ENCODE data around the gene HGS. TPM values are rescaled to one million over a fixed set of nuclear protein-coding genes. Genes with fewer than 3 reads are reported as not detected.

The HGS gene
- total RNA-seq, 4 donors from 2014 or later = 48.2 to 86.8 (median 84.0) TPM

DNA sequence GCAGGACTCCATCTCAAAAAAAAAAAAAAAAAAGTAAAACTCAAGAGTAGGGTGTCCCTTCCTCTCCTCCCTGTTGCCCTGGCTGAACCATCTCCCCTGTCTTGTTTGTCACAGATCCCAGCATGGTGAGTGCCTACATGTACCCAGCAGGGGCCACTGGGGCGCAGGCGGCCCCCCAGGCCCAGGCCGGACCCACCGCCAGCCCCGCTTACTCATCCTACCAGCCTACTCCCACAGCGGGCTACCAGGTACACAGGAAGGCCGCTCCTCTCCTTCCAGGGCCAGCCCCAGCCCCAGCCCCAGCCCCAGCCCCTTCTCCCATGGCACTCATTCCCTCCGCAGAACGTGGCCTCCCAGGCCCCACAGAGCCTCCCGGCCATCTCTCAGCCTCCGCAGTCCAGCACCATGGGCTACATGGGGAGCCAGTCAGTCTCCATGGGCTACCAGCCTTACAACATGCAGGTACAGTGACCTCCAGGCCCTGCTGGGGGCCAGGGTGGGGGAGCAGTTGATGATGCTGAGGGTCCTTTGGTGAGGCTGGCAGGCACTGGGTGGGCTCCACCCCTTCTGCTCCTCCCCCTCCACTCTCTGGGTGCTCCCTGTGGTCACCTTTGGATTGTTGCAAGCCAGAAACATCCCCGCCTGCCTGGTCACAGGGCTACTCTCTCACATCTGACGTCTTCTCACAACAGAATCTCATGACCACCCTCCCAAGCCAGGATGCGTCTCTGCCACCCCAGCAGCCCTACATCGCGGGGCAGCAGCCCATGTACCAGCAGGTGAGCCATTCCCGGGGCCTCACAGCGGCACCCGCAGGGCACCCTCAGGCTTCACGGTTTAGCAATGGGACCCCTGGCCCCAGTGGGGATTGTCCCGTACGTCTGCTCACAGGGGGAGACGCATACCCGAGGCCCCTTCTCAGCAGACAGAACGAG is 16.8 kb downstream of the HGS start:
- Histone ChIP-seq H3K4me1 (peaks cover 25 to 42% (median 30%) of the 10 kb centered on the region in 3 donors), H3K27me3 (no peaks in the 10 kb centered on the region), H3K36me3 (peaks cover 35 to 75% (median 50%) of the 10 kb centered on the region in 3 donors), H3K27ac (no peak overlapping the region), H3K9me3 (no peaks in the 10 kb centered on the region), H3K4me3 (peak overlapping the region in 1 of 4 donors; percentile 63)
- DNase-seq = no peak
- 83 to 88% methylated on average over 12 of the region's 25 CpGs for WGBS, 2 donors
- no peak for TF ChIP-seq POLR2A (IDR thresholded peaks at IDR 0.05)
- TF ChIP-seq, protein P1, sequence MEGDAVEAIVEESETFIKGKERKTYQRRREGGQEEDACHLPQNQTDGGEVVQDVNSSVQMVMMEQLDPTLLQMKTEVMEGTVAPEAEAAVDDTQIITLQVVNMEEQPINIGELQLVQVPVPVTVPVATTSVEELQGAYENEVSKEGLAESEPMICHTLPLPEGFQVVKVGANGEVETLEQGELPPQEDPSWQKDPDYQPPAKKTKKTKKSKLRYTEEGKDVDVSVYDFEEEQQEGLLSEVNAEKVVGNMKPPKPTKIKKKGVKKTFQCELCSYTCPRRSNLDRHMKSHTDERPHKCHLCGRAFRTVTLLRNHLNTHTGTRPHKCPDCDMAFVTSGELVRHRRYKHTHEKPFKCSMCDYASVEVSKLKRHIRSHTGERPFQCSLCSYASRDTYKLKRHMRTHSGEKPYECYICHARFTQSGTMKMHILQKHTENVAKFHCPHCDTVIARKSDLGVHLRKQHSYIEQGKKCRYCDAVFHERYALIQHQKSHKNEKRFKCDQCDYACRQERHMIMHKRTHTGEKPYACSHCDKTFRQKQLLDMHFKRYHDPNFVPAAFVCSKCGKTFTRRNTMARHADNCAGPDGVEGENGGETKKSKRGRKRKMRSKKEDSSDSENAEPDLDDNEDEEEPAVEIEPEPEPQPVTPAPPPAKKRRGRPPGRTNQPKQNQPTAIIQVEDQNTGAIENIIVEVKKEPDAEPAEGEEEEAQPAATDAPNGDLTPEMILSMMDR (IDR thresholded peaks at IDR 0.05) = no peak
- intact Hi-C loops (cut with DNase I) = no loop called here

DNA sequence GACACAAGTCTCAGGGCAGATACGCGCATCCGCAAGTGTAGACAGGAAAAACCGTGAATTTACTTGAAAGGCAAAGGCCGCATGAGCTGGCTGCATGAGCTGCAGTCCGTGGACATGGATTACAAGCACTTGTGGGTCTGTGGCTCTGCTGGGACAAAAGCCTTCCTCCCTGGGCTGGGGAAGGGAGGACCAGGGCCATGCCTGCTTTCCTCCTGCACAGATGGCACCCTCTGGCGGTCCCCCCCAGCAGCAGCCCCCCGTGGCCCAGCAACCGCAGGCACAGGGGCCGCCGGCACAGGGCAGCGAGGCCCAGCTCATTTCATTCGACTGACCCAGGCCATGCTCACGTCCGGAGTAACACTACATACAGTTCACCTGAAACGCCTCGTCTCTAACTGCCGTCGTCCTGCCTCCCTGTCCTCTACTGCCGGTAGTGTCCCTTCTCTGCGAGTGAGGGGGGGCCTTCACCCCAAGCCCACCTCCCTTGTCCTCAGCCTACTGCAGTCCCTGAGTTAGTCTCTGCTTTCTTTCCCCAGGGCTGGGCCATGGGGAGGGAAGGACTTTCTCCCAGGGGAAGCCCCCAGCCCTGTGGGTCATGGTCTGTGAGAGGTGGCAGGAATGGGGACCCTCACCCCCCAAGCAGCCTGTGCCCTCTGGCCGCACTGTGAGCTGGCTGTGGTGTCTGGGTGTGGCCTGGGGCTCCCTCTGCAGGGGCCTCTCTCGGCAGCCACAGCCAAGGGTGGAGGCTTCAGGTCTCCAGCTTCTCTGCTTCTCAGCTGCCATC is 17.7 kb downstream of the HGS start:
- peak overlapping the region in 3 of 4 donors; percentile 95 to 97 (median 96) for H3K27ac ChIP-seq
- DNase-seq = no peak

DNA sequence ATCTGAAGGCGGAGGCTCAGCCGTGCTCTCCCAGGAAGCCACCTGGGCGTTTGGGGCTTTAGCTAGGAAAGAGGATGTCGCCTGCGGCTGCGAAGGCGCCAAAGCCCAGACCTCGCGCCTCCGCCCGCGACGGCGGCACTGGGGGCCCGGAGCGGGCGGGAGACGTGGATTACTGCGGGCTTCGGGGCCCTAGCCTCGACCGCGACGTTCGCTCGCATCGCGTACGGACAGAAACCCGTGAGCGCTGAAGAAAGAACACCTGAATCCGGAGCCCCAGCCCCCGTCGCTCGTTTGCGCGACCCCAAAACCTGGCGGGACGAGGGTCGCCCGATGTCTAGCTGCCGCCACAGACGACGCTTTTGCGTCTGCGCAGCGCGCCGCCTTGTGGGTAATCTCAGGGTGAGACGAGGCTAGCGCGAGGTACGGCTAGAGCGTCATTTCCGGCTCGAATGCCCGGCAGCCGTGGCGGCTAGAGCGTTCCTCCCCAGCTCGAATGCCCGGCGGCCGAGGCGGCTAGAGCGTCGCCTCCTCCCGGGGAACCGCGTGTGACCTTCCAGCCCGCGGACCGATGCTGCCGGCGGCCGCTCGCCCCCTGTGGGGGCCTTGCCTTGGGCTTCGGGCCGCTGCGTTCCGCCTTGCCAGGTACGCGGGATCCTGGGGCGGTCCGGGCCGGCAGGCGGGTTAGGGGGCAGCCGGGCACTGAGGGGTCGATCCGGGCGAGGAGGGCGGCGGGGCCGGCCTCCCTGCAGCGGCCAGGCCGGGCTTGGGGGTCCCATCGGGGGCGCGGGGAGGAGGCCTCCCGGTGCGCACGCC is 19.3 kb downstream of the HGS start, which contains the start of gene MRPL12:
Gene MRPL12, plus strand, starts transcription at position 434 of the 813 bp plus-strand sequence. Its CDS starts 135 bp downstream, at position 569.
- Histone ChIP-seq H3K27me3 (no peaks in the 10 kb centered on the region), H3K4me1 (peaks cover 25 to 42% (median 30%) of the 10 kb centered on the region in 3 donors), H3K27ac (peak within 1 kb of the TSS; percentile 93 to 97 (median 96)), H3K4me3 (peak within 1 kb of the TSS; percentile 63 to 97 (median 95)), H3K9me3 (no peaks in the 10 kb centered on the region), H3K36me3 (peaks cover 31 to 75% (median 45%) of the 10 kb centered on the region in 3 donors)
- peak in 2 of 4 donors; percentile 74 to 90 for TF ChIP-seq POLR2A (IDR thresholded peaks at IDR 0.05)
- TF ChIP-seq, protein P1 (IDR thresholded peaks at IDR 0.05) = peak in 4 of 6 experiments; percentile 25 to 58 (median 38)
- peak; percentile 48 for DNase-seq
- WGBS, 2 donors = no CpG with 5 or more reads among the region's 102 CpGs
- intact Hi-C loops (cut with DNase I) = no loop called here

More for the DNA sequence above, 17.7 kb downstream of the HGS start:
- intact Hi-C loops (cut with DNase I) = no loop called here
- peaks cover 28 to 75% (median 51%) of the 10 kb centered on the region in 3 donors for H3K36me3 ChIP-seq
- H3K4me3 ChIP-seq = peak overlapping the region in 2 of 4 donors; percentile 63 to 95
- no peaks in the 10 kb centered on the region for H3K27me3 ChIP-seq
- H3K9me3 ChIP-seq = no peaks in the 10 kb centered on the region
- 54 to 67% methylated on average over 8 to 18 of the region's 23 CpGs for WGBS, 2 donors
- peaks cover 25 to 42% (median 30%) of the 10 kb centered on the region in 3 donors for H3K4me1 ChIP-seq
- TF ChIP-seq, protein P1 (IDR thresholded peaks at IDR 0.05) = no peak
- no peak for TF ChIP-seq POLR2A (IDR thresholded peaks at IDR 0.05)

DNA sequence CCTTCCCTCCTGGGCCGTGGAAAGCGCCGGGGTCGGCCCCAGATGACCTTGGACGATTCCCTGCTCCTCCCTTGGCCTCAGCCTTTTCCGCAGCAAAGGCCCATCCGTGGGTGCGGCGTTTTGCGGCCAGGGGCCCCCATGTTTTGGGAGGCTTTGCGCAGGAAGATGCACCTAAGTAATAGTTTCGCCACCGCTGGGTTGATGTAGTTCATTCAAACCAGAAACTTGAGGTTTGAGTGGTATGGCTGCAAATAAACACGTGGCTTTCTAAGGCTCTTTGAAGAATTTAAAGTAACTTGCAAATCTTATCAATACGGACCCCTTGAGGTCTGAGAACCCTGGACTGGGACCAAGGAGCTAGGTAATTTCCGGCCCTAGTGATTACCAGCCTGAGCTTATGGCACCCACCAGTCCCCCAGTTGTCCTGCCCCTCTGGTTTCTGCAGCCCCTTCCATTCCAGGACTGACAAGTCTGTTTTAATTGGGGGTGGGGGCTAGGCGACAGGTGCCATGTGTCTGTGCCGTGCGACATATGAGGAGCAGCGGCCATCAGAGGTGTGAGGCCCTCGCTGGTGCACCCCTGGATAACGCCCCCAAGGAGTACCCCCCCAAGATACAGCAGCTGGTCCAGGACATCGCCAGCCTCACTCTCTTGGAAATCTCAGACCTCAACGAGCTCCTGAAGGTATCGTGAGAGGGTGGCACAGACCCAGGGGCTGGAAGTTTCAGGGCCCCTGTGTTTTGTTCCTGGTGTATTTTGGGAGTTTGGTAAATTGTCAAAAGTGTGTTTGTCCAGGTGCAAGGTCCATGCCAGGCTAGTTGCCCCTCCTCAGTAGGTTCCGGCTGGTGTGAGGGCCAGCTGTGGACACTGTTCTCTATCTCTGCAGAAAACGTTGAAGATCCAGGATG is 20.2 kb downstream of the HGS start:
- 17 to 44% methylated on average over 6 to 13 of the region's 27 CpGs for WGBS, 2 donors
- intact Hi-C loops (cut with DNase I) = no loop called here
- no peaks in the 10 kb centered on the region for H3K9me3 ChIP-seq
- TF ChIP-seq, protein P1 (IDR thresholded peaks at IDR 0.05) = no peak
- TF ChIP-seq POLR2A (IDR thresholded peaks at IDR 0.05) = no peak
- no peaks in the 10 kb centered on the region for H3K27me3 ChIP-seq
- peaks cover 25 to 42% (median 30%) of the 10 kb centered on the region in 3 donors for H3K4me1 ChIP-seq
- H3K4me3 ChIP-seq = peak overlapping the region; percentile 63 to 97 (median 95)
- H3K27ac ChIP-seq = peak overlapping the region; percentile 93 to 97 (median 96)
- peaks cover 31 to 68% (median 38%) of the 10 kb centered on the region in 3 donors for H3K36me3 ChIP-seq
- no peak for DNase-seq

Measured in esophagus squamous epithelium (tissue), 5 donors.